Neural progenitor cell (in vitro differentiated cells): Measurements from ENCODE around the gene METRNL.

ENCODE experiments used
- CTCF ChIP-seq: fragments of 200-600 bp; sonication (generic); IDR thresholded peaks from 2 replicates; pipeline ENCODE4 v1.5.1; 2017; ENCODE audit warnings: antibody characterized with exemption, mild to moderate bottlenecking
- EZH2 ChIP-seq: fragments of 200-600 bp; sonication (generic); IDR thresholded peaks from 2 replicates; pipeline ENCODE4 v1.6.1; 2017; ENCODE audit warnings: antibody characterized with exemption, mild to moderate bottlenecking, moderate library complexity
- EZH2phosphoT487 ChIP-seq: fragments of 200-600 bp; sonication (generic); IDR thresholded peaks from 2 replicates; pipeline ENCODE4 v1.6.1; 2017; ENCODE audit warnings: antibody characterized with exemption

DNA sequence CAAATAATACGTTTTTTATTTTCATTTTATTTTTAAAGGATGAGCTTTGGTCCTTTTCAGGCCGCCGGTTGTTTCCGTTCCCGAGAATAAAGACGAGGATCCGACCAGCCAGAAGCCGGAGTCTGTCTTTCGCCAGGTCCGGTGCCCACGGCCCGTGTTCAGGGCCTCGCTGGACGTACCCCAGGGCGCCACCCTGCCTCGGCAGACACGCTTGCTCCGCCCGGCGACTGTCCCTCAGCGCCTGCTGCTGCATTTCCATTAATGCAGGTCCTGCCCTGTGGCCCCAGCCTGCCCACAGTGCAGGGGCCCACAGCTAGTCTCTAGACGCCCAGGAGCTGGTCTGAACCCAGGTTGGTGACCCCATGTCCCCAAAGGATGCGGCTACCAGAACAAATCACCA is 15.6 kb downstream of the METRNL start:
- TF ChIP-seq CTCF, result no peak
- no peak for TF ChIP-seq EZH2
- TF ChIP-seq EZH2phosphoT487, result no peak
